Loucy (cell line): ENCODE measurements around the gene ZBTB48.

ENCODE experiments used
- H2AFZ ChIP-seq: fragments of 200-600 bp; sonication (generic); 2 replicates; pipeline ENCODE4 v1.6.0; 2016; ENCODE audit warnings: antibody characterized with exemption, mild to moderate bottlenecking, low read length, moderate library complexity
- H3F3A ChIP-seq: fragments of 200-600 bp; 2 replicates; pipeline ENCODE4 v1.6.0; 2016; ENCODE audit warnings: antibody characterized with exemption, low read depth, mild to moderate bottlenecking
- H3K27me3 ChIP-seq: fragments of 200-600 bp; sonication (generic); 2 replicates; pipeline ENCODE4 v1.6.1; 2014; ENCODE audit warnings: low read length, mild to moderate bottlenecking; ENCODE audit not compliant: insufficient read depth, poor library complexity, severe bottlenecking
- H3K36me3 ChIP-seq: fragments of 200-600 bp; sonication (generic); 2 replicates; pipeline ENCODE4 v1.6.1; 2016; ENCODE audit warnings: low read length; ENCODE audit not compliant: insufficient read depth
- H3K4me1 ChIP-seq: fragments of 200-600 bp; sonication (generic); 2 replicates; pipeline ENCODE4 v1.5.1; 2014; ENCODE audit warnings: low read length, mild to moderate bottlenecking; ENCODE audit not compliant: insufficient read depth, poor library complexity, severe bottlenecking
- H3K4me2 ChIP-seq: fragments of 200-600 bp; sonication (generic); 2 replicates; pipeline ENCODE4 v1.6.0; 2014; ENCODE audit warnings: antibody characterized with exemption, low read length, low read depth, mild to moderate bottlenecking; ENCODE audit not compliant: poor library complexity, severe bottlenecking
- H3K4me3 ChIP-seq: fragments of 200-600 bp; sonication (generic); 2 replicates; pipeline ENCODE4 v1.5.1; 2014; ENCODE audit warnings: low read length, mild to moderate bottlenecking, mixed read lengths; ENCODE audit not compliant: poor library complexity, severe bottlenecking
- H3K79me2 ChIP-seq: fragments of 200-600 bp; sonication (generic); 2 replicates; pipeline ENCODE4 v1.6.1; 2014; ENCODE audit warnings: low read length; ENCODE audit not compliant: insufficient read depth
- H3K9ac ChIP-seq: fragments of 200-600 bp; sonication (generic); 2 replicates; pipeline ENCODE4 v1.6.0; 2014; ENCODE audit warnings: mild to moderate bottlenecking, low read depth, low read length, moderate library complexity; ENCODE audit not compliant: poor library complexity, severe bottlenecking
- H3K9me2 ChIP-seq: fragments of 200-600 bp; sonication (generic); replicated peaks from 2 replicates; pipeline ENCODE4 v1.6.1; 2016; ENCODE audit warnings: low read depth, low read length, mixed read lengths
- H3K9me3 ChIP-seq: fragments of 200-600 bp; sonication (generic); 2 replicates; pipeline ENCODE4 v1.6.1; 2014; ENCODE audit warnings: mild to moderate bottlenecking, antibody characterized with exemption, low read length, low read depth; ENCODE audit not compliant: insufficient read depth
- H4K20me1 ChIP-seq: fragments of 200-600 bp; sonication (generic); 2 replicates; pipeline ENCODE4 v1.6.0; 2014; ENCODE audit warnings: antibody characterized with exemption, low read length, mild to moderate bottlenecking; ENCODE audit not compliant: insufficient read depth, poor library complexity, severe bottlenecking
- EZH2phosphoT487 ChIP-seq: fragments of 200-600 bp; IDR thresholded peaks from 2 replicates; pipeline ENCODE4 v1.6.1; 2018; ENCODE audit warnings: antibody characterized with exemption, mild to moderate bottlenecking, moderate library complexity, borderline replicate concordance
- TF ChIP-seq, protein P1 (sequence below): fragments of 200-600 bp; sonication (generic); conservative IDR thresholded peaks from 2 replicates; pipeline ENCODE4 v1.5.1; 2014; ENCODE audit warnings: mild to moderate bottlenecking, antibody characterized with exemption, low read length

Gene ZBTB48

DNA sequence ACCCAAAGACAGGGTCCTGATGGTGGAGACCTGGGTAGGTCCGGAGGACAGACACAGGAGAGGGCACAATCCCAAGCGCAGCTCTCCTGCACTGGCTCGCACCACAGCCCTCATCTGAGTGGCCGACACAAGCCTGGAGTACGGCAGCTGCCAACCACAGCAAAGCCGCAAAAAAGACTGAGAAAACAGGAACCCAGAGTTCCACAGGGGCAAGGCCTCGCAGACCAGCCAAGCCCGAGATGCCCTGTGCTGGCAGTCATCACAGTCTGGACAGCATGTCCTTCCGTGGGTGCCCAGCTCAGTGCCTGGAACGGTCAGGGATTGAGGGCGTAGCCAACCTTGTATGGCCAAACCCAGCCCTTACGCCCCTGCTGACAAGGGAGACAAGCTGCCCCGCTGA, 11.4 kb downstream of the ZBTB48 start:
- no peak overlapping the region for H2AFZ ChIP-seq
- H3K79me2 ChIP-seq: peaks cover 7% of the 10 kb centered on the region; the same call in 1 of the 2 replicates
- H3F3A ChIP-seq: no peaks in the 10 kb centered on the region
- no peak for TF ChIP-seq EZH2phosphoT487
- TF ChIP-seq, protein P1, sequence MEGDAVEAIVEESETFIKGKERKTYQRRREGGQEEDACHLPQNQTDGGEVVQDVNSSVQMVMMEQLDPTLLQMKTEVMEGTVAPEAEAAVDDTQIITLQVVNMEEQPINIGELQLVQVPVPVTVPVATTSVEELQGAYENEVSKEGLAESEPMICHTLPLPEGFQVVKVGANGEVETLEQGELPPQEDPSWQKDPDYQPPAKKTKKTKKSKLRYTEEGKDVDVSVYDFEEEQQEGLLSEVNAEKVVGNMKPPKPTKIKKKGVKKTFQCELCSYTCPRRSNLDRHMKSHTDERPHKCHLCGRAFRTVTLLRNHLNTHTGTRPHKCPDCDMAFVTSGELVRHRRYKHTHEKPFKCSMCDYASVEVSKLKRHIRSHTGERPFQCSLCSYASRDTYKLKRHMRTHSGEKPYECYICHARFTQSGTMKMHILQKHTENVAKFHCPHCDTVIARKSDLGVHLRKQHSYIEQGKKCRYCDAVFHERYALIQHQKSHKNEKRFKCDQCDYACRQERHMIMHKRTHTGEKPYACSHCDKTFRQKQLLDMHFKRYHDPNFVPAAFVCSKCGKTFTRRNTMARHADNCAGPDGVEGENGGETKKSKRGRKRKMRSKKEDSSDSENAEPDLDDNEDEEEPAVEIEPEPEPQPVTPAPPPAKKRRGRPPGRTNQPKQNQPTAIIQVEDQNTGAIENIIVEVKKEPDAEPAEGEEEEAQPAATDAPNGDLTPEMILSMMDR: no peak
- no peak overlapping the region for H3K4me3 ChIP-seq
- H3K9ac ChIP-seq: no peak overlapping the region
- H3K9me3 ChIP-seq: no peaks in the 10 kb centered on the region
- peaks cover 58% of the 10 kb centered on the region; the same call in 1 of the 2 replicates for H3K36me3 ChIP-seq
- no peak overlapping the region for H3K4me2 ChIP-seq
- H3K4me1 ChIP-seq: no peaks in the 10 kb centered on the region
- H3K9me2 ChIP-seq: no peaks in the 10 kb centered on the region
- peaks cover 8% of the 10 kb centered on the region for H4K20me1 ChIP-seq
- no peaks in the 10 kb centered on the region for H3K27me3 ChIP-seq

DNA sequence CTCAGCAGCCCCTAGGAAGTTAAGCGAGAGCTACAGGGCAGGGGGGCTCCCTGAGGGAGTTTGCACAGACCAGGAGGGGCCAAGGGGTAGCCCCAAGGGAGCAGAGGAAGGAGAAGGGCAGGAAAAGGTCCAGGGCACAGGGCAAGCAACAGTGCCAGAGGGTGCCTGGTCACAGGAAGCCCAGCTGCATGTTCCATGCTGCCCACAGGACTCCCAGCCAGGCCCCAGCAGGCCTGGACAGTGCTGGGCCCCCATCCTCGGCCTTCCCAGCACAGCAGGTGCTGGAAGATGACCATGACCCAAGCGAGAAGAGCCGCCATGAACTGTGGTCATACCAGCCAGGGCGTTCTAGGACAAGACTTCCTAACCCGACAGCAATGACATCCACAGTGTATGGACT, 11.8 kb downstream of the ZBTB48 start:
- Histone ChIP-seq H2AFZ (no peak overlapping the region), H3K9me2 (no peaks in the 10 kb centered on the region), H3F3A (no peaks in the 10 kb centered on the region), H3K9ac (no peak overlapping the region), H3K9me3 (no peaks in the 10 kb centered on the region), H3K4me3 (no peak overlapping the region), H4K20me1 (peaks cover 12% of the 10 kb centered on the region), H3K4me2 (no peak overlapping the region), H3K4me1 (peaks cover under 1% of the 10 kb centered on the region), H3K27me3 (no peaks in the 10 kb centered on the region), H3K79me2 (peaks cover 11% of the 10 kb centered on the region; the same call in 1 of the 2 replicates), H3K36me3 (peaks cover 62% of the 10 kb centered on the region; the same call in 1 of the 2 replicates)
- TF ChIP-seq, protein P1: no peak
- no peak for TF ChIP-seq EZH2phosphoT487

DNA sequence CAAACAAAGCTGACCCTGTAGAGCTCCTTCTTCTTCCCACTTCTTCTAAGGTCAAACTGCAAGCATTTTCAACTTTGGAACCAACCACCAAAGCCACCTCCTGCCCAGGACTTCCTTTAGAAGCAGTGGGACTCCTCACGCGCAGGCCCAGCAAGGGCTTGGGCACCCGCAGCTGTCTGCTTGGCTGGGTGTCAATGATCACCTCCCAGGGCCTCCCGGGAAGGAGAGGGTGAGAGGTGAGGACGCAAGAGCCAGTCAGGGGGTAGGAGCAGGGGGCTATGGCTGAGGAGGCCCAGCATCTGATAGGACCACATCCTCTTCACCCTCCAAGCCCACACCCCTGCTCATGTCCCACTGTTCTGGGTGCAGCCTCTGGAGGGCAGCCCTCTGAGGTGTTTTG, 12.6 kb downstream of the ZBTB48 start:
- H3K36me3 ChIP-seq: peaks cover 66% of the 10 kb centered on the region; the same call in 1 of the 2 replicates
- no peaks in the 10 kb centered on the region for H3K27me3 ChIP-seq
- no peaks in the 10 kb centered on the region for H3K9me3 ChIP-seq
- no peak overlapping the region for H3K4me3 ChIP-seq
- H3K4me2 ChIP-seq: no peak overlapping the region
- no peak overlapping the region for H3K9ac ChIP-seq
- TF ChIP-seq EZH2phosphoT487: no peak
- TF ChIP-seq, protein P1: no peak
- no peak overlapping the region for H2AFZ ChIP-seq
- H3K4me1 ChIP-seq: peaks cover 3% of the 10 kb centered on the region
- H3K79me2 ChIP-seq: peaks cover 19% of the 10 kb centered on the region
- H3K9me2 ChIP-seq: no peaks in the 10 kb centered on the region
- H3F3A ChIP-seq: no peaks in the 10 kb centered on the region
- H4K20me1 ChIP-seq: peaks cover 17% of the 10 kb centered on the region
